Effector memory CD8-positive, alpha-beta T cell (primary cell): ENCODE data around the gene TUBB3.

Experiments used
- ATAC-seq: fragments of 150-1000 bp; cut with Tn5 transposase; replicated peaks from 2 replicates; pipeline ENCODE4 v1.10.0; 2021; ENCODE audit warnings: mild to moderate bottlenecking, moderate library complexity
- DNase-seq, 3 experiments: peaks; one replicate each; pipeline ENCODE4 v3.0.0; 2021
- H3K27ac Mint-ChIP-seq, 2 donors: one replicate each; pipeline ENCODE4 v1.8.0; 2022; ENCODE audit warnings: mild to moderate bottlenecking in 2 of 2, mixed read lengths in 2 of 2, moderate library complexity in 2 of 2
- H3K27me3 Mint-ChIP-seq, 2 donors: one replicate each; pipeline ENCODE4 v1.8.0; 2022; ENCODE audit warnings: mixed read lengths in 2 of 2
- H3K36me3 Mint-ChIP-seq: one replicate; pipeline ENCODE4 v1.8.0; 2022; ENCODE audit warnings: mild to moderate bottlenecking, moderate library complexity, mixed read lengths; ENCODE audit not compliant: insufficient read depth
- H3K4me1 Mint-ChIP-seq, 2 donors: one replicate each; pipeline ENCODE4 v1.8.0; 2022; ENCODE audit warnings: low read depth in 2 of 2, mixed read lengths in 2 of 2
- H3K4me3 Mint-ChIP-seq, 2 donors: one replicate each; pipeline ENCODE4 v1.8.0; 2022; ENCODE audit warnings: mild to moderate bottlenecking in 2 of 2, mixed read lengths in 2 of 2, moderate library complexity in 2 of 2
- H3K9me3 Mint-ChIP-seq, 2 donors: one replicate each; pipeline ENCODE4 v1.8.0; 2022; ENCODE audit warnings: mixed read lengths in 2 of 2

TUBB3 gene

DNA sequence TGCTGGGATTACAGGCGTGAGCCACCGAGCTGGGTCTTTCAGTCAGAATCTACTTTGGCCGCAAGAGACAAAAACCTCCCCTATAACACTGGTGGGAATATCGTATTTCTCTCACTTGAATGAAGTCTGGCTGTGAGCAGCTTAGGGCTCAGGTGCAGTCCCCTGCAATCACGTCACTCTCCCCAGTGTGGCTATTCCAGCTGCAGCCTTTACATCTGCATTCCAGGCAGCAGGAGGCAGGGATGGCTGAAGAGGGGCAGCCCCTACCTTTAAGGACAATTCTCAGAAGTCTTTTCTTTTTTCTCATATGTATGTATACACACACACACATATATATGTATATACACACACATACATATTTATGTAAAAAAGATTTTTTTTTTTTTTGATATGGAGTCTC lies 28.4 kb downstream of the TUBB3 start:
- Mint-ChIP-seq H3K27me3 (peaks cover 8 to 14% of the 10 kb centered on the region in 2 donors), H3K4me3 (no peak overlapping the region), H3K4me1 (peaks cover 6 to 17% of the 10 kb centered on the region in 2 donors), H3K36me3 (peaks cover 8% of the 10 kb centered on the region), H3K9me3 (no peaks in the 10 kb centered on the region), H3K27ac (peak overlapping the region in 1 of 2 donors; percentile 69)
- no peak for DNase-seq
- no peak for ATAC-seq

DNA sequence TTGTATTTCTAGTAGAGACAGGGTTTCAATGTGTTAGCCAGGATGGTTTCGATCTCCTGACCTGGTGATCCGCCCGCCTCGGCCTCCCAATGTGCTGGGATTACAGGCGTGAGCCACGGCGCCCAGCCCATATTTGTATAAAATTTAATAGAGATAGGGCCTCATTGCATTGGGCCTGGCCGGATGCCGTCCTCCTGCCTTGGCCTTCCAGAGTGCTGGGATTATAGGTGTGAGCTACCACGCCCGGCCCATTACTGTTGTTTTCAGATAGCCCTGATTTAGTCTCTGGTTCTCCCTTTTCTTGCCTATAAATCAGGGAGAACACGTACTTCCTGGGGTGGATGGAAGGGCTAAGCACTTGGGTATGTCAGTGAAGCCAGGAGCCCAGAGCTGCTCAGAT lies 28.9 kb downstream of the TUBB3 start:
- Mint-ChIP-seq H3K4me3 (no peak overlapping the region), H3K27me3 (peaks cover 8 to 9% of the 10 kb centered on the region in 2 donors), H3K27ac (no peak overlapping the region), H3K4me1 (peaks cover 6 to 17% of the 10 kb centered on the region in 2 donors), H3K36me3 (peaks cover 8% of the 10 kb centered on the region), H3K9me3 (no peaks in the 10 kb centered on the region)
- DNase-seq (no peak), ATAC-seq (no peak)

DNA sequence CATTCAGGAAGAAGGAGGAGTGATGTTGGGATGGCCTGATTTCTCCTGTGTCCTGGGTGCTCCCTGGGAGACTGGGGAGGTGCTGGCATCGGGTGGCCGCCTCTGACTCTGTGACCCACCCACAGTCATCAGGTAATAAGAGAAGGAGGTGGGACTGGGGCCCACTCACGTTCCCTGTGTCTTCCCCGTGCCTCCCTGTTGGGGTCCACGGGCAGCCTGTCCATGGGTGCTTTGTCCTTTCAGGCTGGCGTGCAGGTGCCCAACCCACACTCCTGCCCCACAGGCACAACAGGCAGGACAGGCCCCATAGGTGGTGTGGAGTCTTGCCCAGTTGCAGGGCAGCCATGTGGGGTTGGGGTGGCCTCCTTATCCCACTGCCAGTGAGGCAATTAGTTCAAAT lies 29.4 kb downstream of the TUBB3 start:
- H3K27ac Mint-ChIP-seq = no peak overlapping the region
- DNase-seq = no peak
- no peaks in the 10 kb centered on the region for H3K9me3 Mint-ChIP-seq
- no peak overlapping the region for H3K4me3 Mint-ChIP-seq
- no peak for ATAC-seq
- H3K4me1 Mint-ChIP-seq = peaks cover 5 to 15% of the 10 kb centered on the region in 2 donors
- H3K27me3 Mint-ChIP-seq = peaks cover 3 to 4% of the 10 kb centered on the region in 2 donors
- peaks cover 8% of the 10 kb centered on the region for H3K36me3 Mint-ChIP-seq

DNA sequence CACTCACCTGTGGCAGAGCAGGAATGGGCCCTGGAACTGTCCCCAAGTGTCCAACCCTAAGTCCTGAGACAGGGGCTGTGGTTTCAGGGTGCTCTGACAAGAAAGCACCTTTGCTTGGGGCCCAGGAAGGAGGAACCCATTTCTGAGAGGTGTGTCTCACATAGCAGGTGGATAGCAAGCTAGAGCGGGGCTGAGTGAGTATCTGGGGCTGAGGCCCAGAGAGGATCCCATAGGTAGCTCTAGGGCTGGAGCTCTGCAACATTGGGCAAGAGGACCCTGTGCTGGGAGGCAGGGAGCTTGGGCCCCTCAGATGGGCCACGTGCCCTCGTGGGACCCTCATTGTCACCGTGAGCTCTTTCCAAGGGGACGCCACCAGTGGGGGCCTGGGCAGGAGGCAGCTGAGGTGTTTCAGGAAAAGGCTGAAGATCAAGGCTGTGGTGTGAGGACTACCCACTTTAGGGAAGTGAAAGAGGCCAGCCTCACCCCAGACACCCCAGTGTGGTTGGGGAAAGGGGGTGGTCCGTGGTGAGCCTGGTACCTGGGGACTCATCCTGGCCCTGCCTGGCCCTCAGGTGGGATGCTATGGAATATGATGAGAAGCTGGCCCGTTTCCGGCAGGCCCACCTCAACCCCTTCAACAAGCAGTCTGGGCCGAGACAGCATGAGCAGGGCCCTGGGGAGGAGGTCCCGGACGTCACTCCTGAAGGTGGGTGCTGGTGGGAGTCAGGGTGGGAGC lies 30.7 kb downstream of the TUBB3 start:
- Mint-ChIP-seq H3K27me3 (no peaks in the 10 kb centered on the region), H3K36me3 (peaks cover 8% of the 10 kb centered on the region), H3K4me3 (no peak overlapping the region), H3K4me1 (peaks cover 0 to 10% of the 10 kb centered on the region in 2 donors), H3K9me3 (no peaks in the 10 kb centered on the region), H3K27ac (peak overlapping the region in 1 of 2 donors; percentile 68)
- no peak for DNase-seq
- no peak for ATAC-seq

DNA sequence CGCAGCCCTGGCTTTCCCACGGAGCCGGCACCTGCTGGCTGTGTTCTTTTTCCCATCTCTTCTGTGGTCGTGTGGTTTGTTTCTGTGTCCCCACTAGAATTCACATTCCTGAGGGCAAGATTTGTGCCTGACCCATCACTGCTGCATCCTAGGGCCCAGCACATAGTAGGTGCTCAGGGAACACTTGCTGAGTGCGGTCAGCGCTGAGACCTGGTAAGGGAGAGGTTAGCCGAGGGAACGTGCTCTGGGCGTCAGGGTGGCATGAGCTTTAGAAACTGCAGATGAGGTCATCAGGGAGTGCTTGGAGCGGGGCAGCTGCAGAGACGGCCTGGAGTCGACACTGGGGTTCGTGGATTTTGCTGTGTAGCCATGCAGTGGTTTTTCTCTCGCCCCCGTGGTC lies 31.3 kb downstream of the TUBB3 start:
- DNase-seq = no peak
- Mint-ChIP-seq H3K4me3 (no peak overlapping the region), H3K9me3 (no peaks in the 10 kb centered on the region), H3K36me3 (peaks cover 10% of the 10 kb centered on the region), H3K27me3 (no peaks in the 10 kb centered on the region), H3K4me1 (peaks cover 0 to 10% of the 10 kb centered on the region in 2 donors), H3K27ac (no peak overlapping the region)
- ATAC-seq = no peak

DNA sequence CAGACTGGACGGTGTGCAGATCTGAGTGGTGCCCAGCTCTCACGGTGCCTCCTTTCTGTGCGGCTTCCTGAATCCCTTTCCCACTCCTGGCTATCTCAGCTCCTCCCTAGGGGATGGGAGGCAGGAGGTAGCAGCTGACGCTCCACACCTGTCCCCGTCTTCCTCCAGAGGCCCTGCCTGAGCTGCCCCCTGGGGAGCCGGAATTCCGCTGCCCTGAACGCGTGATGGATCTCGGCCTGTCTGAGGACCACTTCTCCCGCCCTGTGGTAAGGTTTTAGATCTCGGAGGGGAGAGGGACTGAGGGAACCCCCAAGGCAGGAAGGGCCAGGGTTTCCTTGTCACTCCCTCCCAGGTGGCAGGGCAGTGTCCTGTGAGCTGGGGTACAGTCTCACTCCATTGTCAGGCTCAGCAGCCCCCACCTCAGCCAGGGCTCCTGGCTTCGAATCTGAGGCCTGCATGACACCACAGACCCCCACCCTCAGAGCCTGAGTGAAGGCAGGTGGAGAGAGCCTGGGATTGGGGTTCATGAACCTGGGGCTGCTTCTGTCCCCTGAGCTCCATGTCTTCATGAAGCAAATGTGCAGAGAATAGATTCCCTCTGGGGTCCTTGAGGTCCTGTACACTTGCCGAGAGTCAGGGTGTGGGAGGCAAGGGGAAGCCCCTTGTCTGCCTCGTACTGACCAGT lies 32.0 kb downstream of the TUBB3 start:
- peaks cover 0 to 8% of the 10 kb centered on the region in 2 donors for H3K4me1 Mint-ChIP-seq
- H3K36me3 Mint-ChIP-seq = peaks cover 11% of the 10 kb centered on the region
- no peak overlapping the region for H3K27ac Mint-ChIP-seq
- no peaks in the 10 kb centered on the region for H3K9me3 Mint-ChIP-seq
- H3K27me3 Mint-ChIP-seq = no peaks in the 10 kb centered on the region
- no peak overlapping the region for H3K4me3 Mint-ChIP-seq
- no peak for DNase-seq
- ATAC-seq = no peak

DNA sequence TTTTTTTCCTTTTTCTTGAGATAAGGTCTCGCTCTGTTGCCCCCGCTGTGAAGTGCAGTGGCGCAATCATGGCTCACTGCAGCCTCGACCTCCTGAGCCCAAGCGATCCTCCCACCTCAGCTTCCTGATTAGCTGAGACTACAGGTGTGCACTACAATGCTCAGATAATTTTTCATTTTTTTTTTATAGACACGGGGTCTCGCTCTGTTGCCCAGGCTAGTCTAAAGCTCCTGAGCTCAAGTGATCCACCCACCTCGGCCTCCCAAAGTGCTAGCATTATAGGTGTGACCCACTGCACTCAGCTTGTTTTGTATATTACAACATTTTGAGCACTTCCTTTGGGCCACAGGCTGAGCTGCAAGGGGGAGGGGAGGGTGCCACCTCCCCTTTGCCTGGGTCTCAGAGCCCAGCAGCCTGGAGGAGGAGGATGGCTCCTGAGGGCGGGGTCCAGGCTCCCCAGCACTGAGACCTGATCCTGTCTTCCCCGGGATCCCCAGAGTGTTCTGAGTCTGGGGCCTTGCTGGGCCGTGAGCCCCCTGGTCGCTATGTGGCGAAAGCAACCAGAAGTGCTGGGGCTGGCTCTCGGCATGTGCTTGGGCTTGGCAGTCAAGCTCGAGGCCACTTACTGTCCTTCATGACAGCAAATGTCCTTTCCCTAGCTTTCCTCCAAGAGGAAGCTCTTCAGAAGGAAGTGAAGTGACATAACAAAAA lies 33.5 kb downstream of the TUBB3 start:
- no peaks in the 10 kb centered on the region for H3K27me3 Mint-ChIP-seq
- peaks cover 11% of the 10 kb centered on the region for H3K36me3 Mint-ChIP-seq
- H3K4me1 Mint-ChIP-seq = peaks cover 0 to 5% of the 10 kb centered on the region in 2 donors
- DNase-seq = no peak
- ATAC-seq = no peak
- H3K27ac Mint-ChIP-seq = no peak overlapping the region
- H3K4me3 Mint-ChIP-seq = no peak overlapping the region
- no peaks in the 10 kb centered on the region for H3K9me3 Mint-ChIP-seq

DNA sequence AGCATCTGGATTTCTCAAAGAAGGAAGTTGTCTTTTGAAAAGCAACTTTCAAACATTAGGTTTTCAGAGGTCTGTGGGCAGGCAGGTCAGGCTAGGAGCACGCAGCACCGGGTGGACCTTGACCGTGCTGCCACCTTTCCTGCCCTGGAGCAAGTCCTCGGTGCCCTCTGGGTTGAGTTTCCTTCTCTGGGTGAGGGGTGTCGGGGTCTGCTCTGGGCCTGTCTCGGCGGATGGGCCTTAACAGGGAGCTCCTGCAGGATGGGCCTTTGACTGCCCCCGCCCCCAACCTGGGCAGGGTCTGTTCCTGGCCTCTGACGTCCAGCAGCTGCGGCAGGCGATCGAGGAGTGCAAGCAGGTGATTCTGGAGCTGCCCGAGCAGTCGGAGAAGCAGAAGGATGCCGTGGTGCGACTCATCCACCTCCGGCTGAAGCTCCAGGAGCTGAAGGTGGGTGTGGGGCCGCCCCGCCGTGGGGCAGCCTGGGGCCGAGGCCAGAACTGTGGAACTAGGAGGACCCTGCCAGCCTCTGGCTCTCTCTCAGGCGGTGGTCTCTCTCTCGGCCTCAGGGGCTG lies 34.2 kb downstream of the TUBB3 start:
- Mint-ChIP-seq H3K36me3 (peaks cover 11% of the 10 kb centered on the region), H3K4me3 (no peak overlapping the region), H3K9me3 (no peaks in the 10 kb centered on the region), H3K4me1 (peaks cover 0 to 5% of the 10 kb centered on the region in 2 donors), H3K27me3 (no peaks in the 10 kb centered on the region), H3K27ac (peak overlapping the region in 1 of 2 donors; percentile 38)
- no peak for DNase-seq
- no peak for ATAC-seq

DNA sequence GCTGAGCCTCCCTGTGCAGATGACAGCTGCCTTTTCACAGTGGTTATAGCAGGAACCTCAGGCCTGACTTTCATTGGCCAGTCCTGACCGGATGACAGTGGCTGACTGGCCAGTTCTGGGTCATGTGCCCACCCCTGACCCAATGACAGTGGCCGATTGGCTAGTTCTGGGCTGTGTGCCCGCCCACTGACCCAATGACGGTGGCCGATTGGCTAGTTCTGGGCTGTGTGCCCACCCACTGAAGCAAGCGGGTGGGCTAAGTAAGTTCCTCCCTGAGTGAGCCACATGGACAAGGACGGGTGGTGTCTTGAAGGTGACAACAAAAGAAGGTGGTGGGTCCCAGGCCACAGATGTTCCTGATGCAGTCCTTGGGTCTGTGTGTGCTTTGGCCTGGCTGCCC lies 34.9 kb downstream of the TUBB3 start:
- Mint-ChIP-seq H3K4me3 (no peak overlapping the region), H3K27ac (no peak overlapping the region), H3K36me3 (peaks cover 11% of the 10 kb centered on the region), H3K4me1 (peaks cover 0 to 5% of the 10 kb centered on the region in 2 donors), H3K27me3 (no peaks in the 10 kb centered on the region), H3K9me3 (no peaks in the 10 kb centered on the region)
- peak; percentile 36 for ATAC-seq
- no peak for DNase-seq

DNA sequence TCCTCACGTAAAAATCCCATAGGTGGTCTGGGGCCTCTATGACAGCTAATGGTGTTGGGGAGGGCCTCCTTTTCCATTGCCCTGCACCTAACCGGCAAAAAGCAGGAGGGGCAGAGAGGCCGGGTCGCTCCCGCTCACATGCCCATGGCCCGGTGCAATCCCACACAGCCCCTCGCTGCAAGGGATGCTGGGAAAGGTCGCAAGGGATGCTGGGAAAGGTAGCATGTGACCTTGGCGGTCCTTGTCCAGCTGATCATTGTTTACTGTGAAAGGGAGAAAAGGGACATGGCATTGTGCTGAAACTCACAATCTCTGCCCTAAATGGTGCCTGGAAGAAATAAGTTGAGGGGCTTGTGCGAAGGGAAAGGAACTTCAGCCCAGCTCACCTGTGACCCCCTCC lies 35.5 kb downstream of the TUBB3 start:
- Mint-ChIP-seq H3K4me3 (no peak overlapping the region), H3K36me3 (peaks cover 11% of the 10 kb centered on the region), H3K27ac (no peak overlapping the region), H3K27me3 (no peaks in the 10 kb centered on the region), H3K9me3 (no peaks in the 10 kb centered on the region), H3K4me1 (peaks cover 0 to 5% of the 10 kb centered on the region in 2 donors)
- ATAC-seq = no peak
- DNase-seq = no peak

DNA sequence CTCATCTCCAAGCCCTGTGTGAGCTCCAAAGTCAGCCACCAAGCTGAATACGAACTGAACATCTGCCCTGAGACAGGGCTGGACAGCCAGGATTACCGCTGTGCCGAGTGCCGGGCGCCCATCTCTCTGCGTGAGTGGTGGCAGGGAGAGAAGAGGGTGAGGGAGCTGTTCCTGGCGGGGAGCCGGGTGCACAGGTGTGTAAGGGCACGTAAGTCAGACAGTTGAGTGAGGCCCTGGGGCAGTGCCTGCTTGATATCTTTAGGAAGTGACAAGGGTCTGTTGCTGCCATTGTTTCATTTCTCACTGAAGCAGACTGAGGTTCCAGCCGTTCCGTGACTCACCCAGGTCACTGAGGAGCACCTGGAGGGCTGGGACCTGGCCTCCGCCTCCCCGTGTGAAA lies 37.8 kb downstream of the TUBB3 start:
- DNase-seq (no peak), ATAC-seq (no peak)
- Mint-ChIP-seq H3K27ac (no peak overlapping the region), H3K4me3 (no peak overlapping the region), H3K4me1 (peaks cover 0 to 5% of the 10 kb centered on the region in 2 donors), H3K9me3 (no peaks in the 10 kb centered on the region), H3K36me3 (peaks cover 9% of the 10 kb centered on the region), H3K27me3 (no peaks in the 10 kb centered on the region)

DNA sequence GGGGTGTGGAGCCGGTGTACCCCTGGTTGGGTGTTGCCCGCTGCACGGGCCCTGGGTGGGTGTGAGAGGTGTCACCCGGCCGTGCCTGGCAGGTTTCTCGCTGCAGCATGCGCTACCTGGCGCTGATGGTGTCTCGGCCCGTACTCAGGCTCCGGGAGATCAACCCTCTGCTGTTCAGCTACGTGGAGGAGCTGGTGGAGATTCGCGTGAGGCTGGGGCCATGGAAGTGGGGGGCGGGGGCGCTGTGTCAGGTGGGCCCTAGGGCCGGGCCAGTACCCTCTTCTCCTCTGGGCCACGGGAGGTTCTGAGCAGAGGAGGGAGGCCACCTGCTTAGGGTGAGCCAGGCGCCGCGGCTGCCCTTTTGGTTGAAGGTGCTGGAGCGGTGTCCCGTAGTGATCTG lies 38.8 kb downstream of the TUBB3 start:
- DNase-seq (no peak), ATAC-seq (no peak)
- no peak overlapping the region for H3K27ac Mint-ChIP-seq
- no peak overlapping the region for H3K4me3 Mint-ChIP-seq
- peaks cover 9% of the 10 kb centered on the region for H3K36me3 Mint-ChIP-seq
- H3K27me3 Mint-ChIP-seq = no peaks in the 10 kb centered on the region
- peaks cover 0 to 5% of the 10 kb centered on the region in 2 donors for H3K4me1 Mint-ChIP-seq
- H3K9me3 Mint-ChIP-seq = no peaks in the 10 kb centered on the region

DNA sequence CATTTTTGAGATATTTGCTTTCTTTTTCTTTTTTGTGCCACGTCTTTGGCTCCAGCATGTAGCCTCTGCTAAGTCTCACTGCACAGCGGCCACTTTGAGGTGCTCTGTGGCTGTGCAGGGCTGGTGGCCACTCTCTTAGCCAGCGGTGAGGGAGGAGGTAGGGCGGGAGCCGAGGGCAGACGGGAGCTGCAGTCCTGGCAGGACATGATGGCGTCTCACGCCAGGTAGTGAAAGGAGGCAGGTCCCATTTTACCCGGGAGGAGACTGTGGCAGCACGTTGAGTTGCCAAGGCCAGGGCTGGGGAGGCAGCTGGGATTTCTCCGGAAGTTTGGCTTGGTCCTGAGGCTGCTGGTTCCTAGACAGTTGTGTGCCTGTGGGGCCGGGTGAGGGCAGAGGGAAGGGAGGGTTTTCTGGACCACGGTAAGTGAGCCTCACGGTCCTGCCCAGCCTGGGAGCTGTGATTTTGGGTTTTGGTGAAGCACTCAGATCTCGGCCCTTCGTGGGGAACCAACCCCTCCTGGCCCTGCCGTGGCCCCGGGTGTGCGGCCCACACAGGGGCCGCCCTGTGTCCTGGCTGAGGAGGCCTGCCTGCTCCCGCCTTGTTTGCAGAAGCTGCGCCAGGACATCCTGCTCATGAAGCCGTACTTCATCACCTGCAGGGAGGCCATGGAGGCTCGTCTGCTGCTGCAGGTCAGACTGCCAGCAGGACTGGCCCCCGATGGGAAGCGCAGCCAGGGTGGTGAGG lies 39.8 kb downstream of the TUBB3 start:
- peaks cover 9% of the 10 kb centered on the region for H3K36me3 Mint-ChIP-seq
- H3K4me1 Mint-ChIP-seq = peaks cover 0 to 5% of the 10 kb centered on the region in 2 donors
- no peak overlapping the region for H3K27ac Mint-ChIP-seq
- DNase-seq = no peak
- no peaks in the 10 kb centered on the region for H3K9me3 Mint-ChIP-seq
- no peaks in the 10 kb centered on the region for H3K27me3 Mint-ChIP-seq
- ATAC-seq = no peak
- H3K4me3 Mint-ChIP-seq = no peak overlapping the region
